ENCODE data around the gene PHOX2A.

DNA sequence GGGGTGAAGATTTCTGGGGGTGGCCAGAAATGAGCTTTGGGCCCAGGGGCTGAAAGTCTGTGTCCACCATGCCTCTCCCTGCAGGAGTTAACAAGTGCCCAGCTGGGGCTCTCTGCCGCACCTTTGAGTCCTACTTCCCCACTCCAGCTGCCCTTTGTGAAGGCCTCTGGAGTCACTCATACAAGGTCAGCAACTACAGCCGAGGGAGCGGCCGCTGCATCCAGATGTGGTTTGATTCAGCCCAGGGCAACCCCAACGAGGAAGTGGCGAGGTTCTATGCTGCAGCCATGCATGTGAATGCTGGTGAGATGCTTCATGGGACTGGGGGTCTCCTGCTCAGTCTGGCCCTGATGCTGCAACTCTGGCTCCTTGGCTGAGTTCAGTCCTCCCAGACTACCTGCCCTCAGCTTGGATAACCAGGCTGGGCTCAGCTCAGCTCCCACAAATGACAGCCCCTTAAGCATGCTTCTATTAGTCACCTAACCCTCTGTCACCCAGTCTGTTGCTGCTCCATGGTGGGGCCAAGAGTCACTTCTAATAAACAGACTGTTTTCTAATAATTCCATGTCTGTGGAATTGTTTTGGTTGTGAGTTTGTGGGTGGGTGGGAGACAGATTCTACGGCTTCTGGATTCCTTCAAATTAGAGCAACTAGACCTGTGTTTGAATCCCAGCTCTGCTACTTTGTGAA lies 22.4 kb downstream of the PHOX2A start:
- TF ChIP-seq ZNF140 (tag by site-specific recombination; IDR thresholded peaks at IDR 0.05) = no peak
- TF ChIP-seq, protein P1, sequence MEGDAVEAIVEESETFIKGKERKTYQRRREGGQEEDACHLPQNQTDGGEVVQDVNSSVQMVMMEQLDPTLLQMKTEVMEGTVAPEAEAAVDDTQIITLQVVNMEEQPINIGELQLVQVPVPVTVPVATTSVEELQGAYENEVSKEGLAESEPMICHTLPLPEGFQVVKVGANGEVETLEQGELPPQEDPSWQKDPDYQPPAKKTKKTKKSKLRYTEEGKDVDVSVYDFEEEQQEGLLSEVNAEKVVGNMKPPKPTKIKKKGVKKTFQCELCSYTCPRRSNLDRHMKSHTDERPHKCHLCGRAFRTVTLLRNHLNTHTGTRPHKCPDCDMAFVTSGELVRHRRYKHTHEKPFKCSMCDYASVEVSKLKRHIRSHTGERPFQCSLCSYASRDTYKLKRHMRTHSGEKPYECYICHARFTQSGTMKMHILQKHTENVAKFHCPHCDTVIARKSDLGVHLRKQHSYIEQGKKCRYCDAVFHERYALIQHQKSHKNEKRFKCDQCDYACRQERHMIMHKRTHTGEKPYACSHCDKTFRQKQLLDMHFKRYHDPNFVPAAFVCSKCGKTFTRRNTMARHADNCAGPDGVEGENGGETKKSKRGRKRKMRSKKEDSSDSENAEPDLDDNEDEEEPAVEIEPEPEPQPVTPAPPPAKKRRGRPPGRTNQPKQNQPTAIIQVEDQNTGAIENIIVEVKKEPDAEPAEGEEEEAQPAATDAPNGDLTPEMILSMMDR (tag by site-specific recombination; IDR thresholded peaks at IDR 0.05) = no peak
- no peak for TF ChIP-seq ZNF624 (tag by site-specific recombination; IDR thresholded peaks at IDR 0.05)
- TF ChIP-seq, protein P2, sequence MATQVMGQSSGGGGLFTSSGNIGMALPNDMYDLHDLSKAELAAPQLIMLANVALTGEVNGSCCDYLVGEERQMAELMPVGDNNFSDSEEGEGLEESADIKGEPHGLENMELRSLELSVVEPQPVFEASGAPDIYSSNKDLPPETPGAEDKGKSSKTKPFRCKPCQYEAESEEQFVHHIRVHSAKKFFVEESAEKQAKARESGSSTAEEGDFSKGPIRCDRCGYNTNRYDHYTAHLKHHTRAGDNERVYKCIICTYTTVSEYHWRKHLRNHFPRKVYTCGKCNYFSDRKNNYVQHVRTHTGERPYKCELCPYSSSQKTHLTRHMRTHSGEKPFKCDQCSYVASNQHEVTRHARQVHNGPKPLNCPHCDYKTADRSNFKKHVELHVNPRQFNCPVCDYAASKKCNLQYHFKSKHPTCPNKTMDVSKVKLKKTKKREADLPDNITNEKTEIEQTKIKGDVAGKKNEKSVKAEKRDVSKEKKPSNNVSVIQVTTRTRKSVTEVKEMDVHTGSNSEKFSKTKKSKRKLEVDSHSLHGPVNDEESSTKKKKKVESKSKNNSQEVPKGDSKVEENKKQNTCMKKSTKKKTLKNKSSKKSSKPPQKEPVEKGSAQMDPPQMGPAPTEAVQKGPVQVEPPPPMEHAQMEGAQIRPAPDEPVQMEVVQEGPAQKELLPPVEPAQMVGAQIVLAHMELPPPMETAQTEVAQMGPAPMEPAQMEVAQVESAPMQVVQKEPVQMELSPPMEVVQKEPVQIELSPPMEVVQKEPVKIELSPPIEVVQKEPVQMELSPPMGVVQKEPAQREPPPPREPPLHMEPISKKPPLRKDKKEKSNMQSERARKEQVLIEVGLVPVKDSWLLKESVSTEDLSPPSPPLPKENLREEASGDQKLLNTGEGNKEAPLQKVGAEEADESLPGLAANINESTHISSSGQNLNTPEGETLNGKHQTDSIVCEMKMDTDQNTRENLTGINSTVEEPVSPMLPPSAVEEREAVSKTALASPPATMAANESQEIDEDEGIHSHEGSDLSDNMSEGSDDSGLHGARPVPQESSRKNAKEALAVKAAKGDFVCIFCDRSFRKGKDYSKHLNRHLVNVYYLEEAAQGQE (tag by site-specific recombination; IDR thresholded peaks at IDR 0.05) = no peak
- TF ChIP-seq, protein P3, sequence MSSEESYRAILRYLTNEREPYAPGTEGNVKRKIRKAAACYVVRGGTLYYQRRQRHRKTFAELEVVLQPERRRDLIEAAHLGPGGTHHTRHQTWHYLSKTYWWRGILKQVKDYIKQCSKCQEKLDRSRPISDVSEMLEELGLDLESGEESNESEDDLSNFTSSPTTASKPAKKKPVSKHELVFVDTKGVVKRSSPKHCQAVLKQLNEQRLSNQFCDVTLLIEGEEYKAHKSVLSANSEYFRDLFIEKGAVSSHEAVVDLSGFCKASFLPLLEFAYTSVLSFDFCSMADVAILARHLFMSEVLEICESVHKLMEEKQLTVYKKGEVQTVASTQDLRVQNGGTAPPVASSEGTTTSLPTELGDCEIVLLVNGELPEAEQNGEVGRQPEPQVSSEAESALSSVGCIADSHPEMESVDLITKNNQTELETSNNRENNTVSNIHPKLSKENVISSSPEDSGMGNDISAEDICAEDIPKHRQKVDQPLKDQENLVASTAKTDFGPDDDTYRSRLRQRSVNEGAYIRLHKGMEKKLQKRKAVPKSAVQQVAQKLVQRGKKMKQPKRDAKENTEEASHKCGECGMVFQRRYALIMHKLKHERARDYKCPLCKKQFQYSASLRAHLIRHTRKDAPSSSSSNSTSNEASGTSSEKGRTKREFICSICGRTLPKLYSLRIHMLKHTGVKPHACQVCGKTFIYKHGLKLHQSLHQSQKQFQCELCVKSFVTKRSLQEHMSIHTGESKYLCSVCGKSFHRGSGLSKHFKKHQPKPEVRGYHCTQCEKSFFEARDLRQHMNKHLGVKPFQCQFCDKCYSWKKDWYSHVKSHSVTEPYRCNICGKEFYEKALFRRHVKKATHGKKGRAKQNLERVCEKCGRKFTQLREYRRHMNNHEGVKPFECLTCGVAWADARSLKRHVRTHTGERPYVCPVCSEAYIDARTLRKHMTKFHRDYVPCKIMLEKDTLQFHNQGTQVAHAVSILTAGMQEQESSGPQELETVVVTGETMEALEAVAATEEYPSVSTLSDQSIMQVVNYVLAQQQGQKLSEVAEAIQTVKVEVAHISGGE (tag by site-specific recombination; conservative IDR thresholded peaks at IDR 0.05; ENCODE audit: low read depth) = no peak
- no peak for TF ChIP-seq ZNF24 (tag by site-specific recombination; IDR thresholded peaks at IDR 0.05)
- TF ChIP-seq ZBTB17 (tag by site-specific recombination; IDR thresholded peaks at IDR 0.05) = no peak
- TF ChIP-seq, protein P4, sequence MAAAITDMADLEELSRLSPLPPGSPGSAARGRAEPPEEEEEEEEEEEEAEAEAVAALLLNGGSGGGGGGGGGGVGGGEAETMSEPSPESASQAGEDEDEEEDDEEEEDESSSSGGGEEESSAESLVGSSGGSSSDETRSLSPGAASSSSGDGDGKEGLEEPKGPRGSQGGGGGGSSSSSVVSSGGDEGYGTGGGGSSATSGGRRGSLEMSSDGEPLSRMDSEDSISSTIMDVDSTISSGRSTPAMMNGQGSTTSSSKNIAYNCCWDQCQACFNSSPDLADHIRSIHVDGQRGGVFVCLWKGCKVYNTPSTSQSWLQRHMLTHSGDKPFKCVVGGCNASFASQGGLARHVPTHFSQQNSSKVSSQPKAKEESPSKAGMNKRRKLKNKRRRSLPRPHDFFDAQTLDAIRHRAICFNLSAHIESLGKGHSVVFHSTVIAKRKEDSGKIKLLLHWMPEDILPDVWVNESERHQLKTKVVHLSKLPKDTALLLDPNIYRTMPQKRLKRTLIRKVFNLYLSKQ (tag by site-specific recombination; IDR thresholded peaks at IDR 0.05; ENCODE audit: borderline replicate concordance) = no peak
- TF ChIP-seq ZNF768 (tag by site-specific recombination; IDR thresholded peaks at IDR 0.05) = no peak
- TF ChIP-seq YY1 (tag by site-specific recombination; IDR thresholded peaks at IDR 0.05) = no peak

All from HEK293 (cell line).